ENCODE results near the gene S100A14.
"Not testable (repeated sequence)": the region's sequence is repeated elsewhere in the genome, so short reads cannot be mapped to it uniquely, and the experiment has no call there.

Gene S100A14

GRCh38 chr1:153578936-153579335, 37.2 kb downstream of the S100A14 start:
- H3K27ac Mint-ChIP-seq: no peak overlapping the region
- H3K36me3 Mint-ChIP-seq (ENCODE audit: low read depth): no peaks in the 10 kb centered on the region

GRCh38 chr1:153578490-153578889, 37.6 kb downstream of the S100A14 start:
- no peaks in the 10 kb centered on the region for H3K27me3 Mint-ChIP-seq (ENCODE audit: low read depth)
- no peak overlapping the region for H3K4me3 Mint-ChIP-seq
- H3K36me3 Mint-ChIP-seq (ENCODE audit: low read depth): no peaks in the 10 kb centered on the region
- TF ChIP-seq CTCF (IDR thresholded peaks at IDR 0.05; ENCODE audit: unreplicated experiment in 3 of 3): no peak
- H3K27ac Mint-ChIP-seq: no peak overlapping the region
- no peaks in the 10 kb centered on the region for H3K4me1 Mint-ChIP-seq
- no peaks in the 10 kb centered on the region for H3K9me3 Mint-ChIP-seq

More at GRCh38 chr1:153578936-153579335, 37.2 kb downstream of the S100A14 start:
- Mint-ChIP-seq H3K4me3 (no peak overlapping the region), H3K27me3 (ENCODE audit: low read depth) (no peaks in the 10 kb centered on the region), H3K9me3 (no peaks in the 10 kb centered on the region), H3K4me1 (peaks cover under 1% of the 10 kb centered on the region)
- TF ChIP-seq CTCF (IDR thresholded peaks at IDR 0.05; ENCODE audit: unreplicated experiment in 3 of 3): no peak

GRCh38 chr1:153577624-153578051, 38.5 kb downstream of the S100A14 start:
- peaks cover 6% of the 10 kb centered on the region for H3K4me1 Mint-ChIP-seq
- no peak overlapping the region for H3K4me3 Mint-ChIP-seq
- TF ChIP-seq CTCF (IDR thresholded peaks at IDR 0.05; ENCODE audit: unreplicated experiment in 3 of 3): no peak
- no peaks in the 10 kb centered on the region for H3K27me3 Mint-ChIP-seq (ENCODE audit: low read depth)
- H3K9me3 Mint-ChIP-seq: no peaks in the 10 kb centered on the region
- H3K27ac Mint-ChIP-seq: no peak overlapping the region
- no peaks in the 10 kb centered on the region for H3K36me3 Mint-ChIP-seq (ENCODE audit: low read depth)

- Mint-ChIP-seq H3K4me1 (peaks cover 8% of the 10 kb centered on the region), H3K27me3 (ENCODE audit: low read depth) (no peaks in the 10 kb centered on the region), H3K36me3 (ENCODE audit: low read depth) (no peaks in the 10 kb centered on the region), H3K4me3 (no peak overlapping the region), H3K27ac (no peak overlapping the region), H3K9me3 (no peaks in the 10 kb centered on the region)
- no peak for TF ChIP-seq CTCF (IDR thresholded peaks at IDR 0.05; ENCODE audit: unreplicated experiment in 3 of 3)
Observed at GRCh38 chr1:153577138-153577537, 39.0 kb downstream of the S100A14 start.

GRCh38 chr1:153575497-153575896, 40.6 kb downstream of the S100A14 start:
- H3K4me1 Mint-ChIP-seq; H3K9me3 Mint-ChIP-seq; H3K27me3 Mint-ChIP-seq (ENCODE audit: low read depth); H3K27ac Mint-ChIP-seq; H3K36me3 Mint-ChIP-seq (ENCODE audit: low read depth); H3K4me3 Mint-ChIP-seq: not testable (repeated sequence)

GRCh38 chr1:153575081-153575491, 41.0 kb downstream of the S100A14 start:
- not testable (repeated sequence) for H3K27ac Mint-ChIP-seq; H3K27me3 Mint-ChIP-seq (ENCODE audit: low read depth); H3K36me3 Mint-ChIP-seq (ENCODE audit: low read depth); H3K4me3 Mint-ChIP-seq; H3K9me3 Mint-ChIP-seq; H3K4me1 Mint-ChIP-seq

GRCh38 chr1:153573351-153573750, 42.8 kb downstream of the S100A14 start:
- Mint-ChIP-seq H3K27ac (no peak overlapping the region), H3K9me3 (no peaks in the 10 kb centered on the region), H3K36me3 (ENCODE audit: low read depth) (no peaks in the 10 kb centered on the region), H3K27me3 (ENCODE audit: low read depth) (peaks cover 3% of the 10 kb centered on the region), H3K4me1 (peaks cover 22% of the 10 kb centered on the region), H3K4me3 (no peak overlapping the region)
- no peak for TF ChIP-seq CTCF (IDR thresholded peaks at IDR 0.05; ENCODE audit: unreplicated experiment in 3 of 3)
